Keratinocyte (primary cell): ENCODE measurements around the gene PLPP1. TPM values are rescaled to one million over a fixed set of nuclear protein-coding genes. Genes with fewer than 3 reads are reported as not detected.

Source experiments
- DNase-seq: peaks from one replicate; pipeline ENCODE4 v3.0.0-alpha.2; 2011; ENCODE audit warnings: low read depth, missing footprints, low spot score
- FAIRE-seq: peaks from 2 replicates; lab custom pipeline; 2011; peaks lifted over from hg19 to GRCh38; lab: Jason Lieb, UNC
- H2AFZ ChIP-seq: 2 replicates; pipeline ENCODE4 v1.6.0; 2012; ENCODE audit warnings: low read length, control low read depth, inconsistent platforms; ENCODE audit not compliant: control insufficient read depth
- H3K27ac ChIP-seq: 2 replicates; pipeline ENCODE4 v1.5.1; 2011; ENCODE audit warnings: low read length; ENCODE audit not compliant: control insufficient read depth, insufficient read depth
- H3K27me3 ChIP-seq: 3 replicates; pipeline ENCODE4 v1.6.0; 2011; ENCODE audit warnings: low read length; ENCODE audit not compliant: control insufficient read depth, insufficient read depth; ENCODE audit errors: extremely low read depth
- H3K36me3 ChIP-seq, 2 experiments: 2 replicates in 1 of 2; 3 replicates in 1 of 2; pipeline ENCODE4 v1.5.1; 2011; ENCODE audit warnings: low read length in 2 of 2, mild to moderate bottlenecking in 1 of 2; ENCODE audit not compliant: control insufficient read depth in 2 of 2, insufficient read depth in 2 of 2; ENCODE audit errors: extremely low read depth in 1 of 2
- H3K4me1 ChIP-seq: 3 replicates; pipeline ENCODE4 v1.5.1; 2011; ENCODE audit warnings: low read length; ENCODE audit not compliant: control insufficient read depth, insufficient read depth; ENCODE audit errors: extremely low read depth
- H3K4me2 ChIP-seq: 3 replicates; pipeline ENCODE4 v1.6.0; 2011; ENCODE audit warnings: low read depth, low read length; ENCODE audit not compliant: control insufficient read depth, insufficient read depth; ENCODE audit errors: extremely low read depth
- H3K4me3 ChIP-seq, 3 experiments: fragments of 200-600 bp in 1 of 3; sonication (generic) in 1 of 3; 2 replicates in 2 of 3; 3 replicates in 1 of 3; pipeline ENCODE4 v1.5.1; 2011 to 2016; ENCODE audit warnings: low read length in 3 of 3, mild to moderate bottlenecking in 3 of 3, control low read depth in 2 of 3, inconsistent platforms in 1 of 3, low read depth in 1 of 3, mixed read lengths in 1 of 3, mixed run types in 1 of 3, moderate library complexity in 1 of 3; ENCODE audit not compliant: control insufficient read depth in 2 of 3, insufficient read depth in 2 of 3; ENCODE audit errors: extremely low read depth in 1 of 3
- H3K79me2 ChIP-seq: 2 replicates; pipeline ENCODE4 v1.6.0; 2012; ENCODE audit warnings: low read length; ENCODE audit not compliant: control insufficient read depth, insufficient read depth
- H3K9ac ChIP-seq: 3 replicates; pipeline ENCODE4 v1.6.0; 2011; ENCODE audit warnings: low read length; ENCODE audit not compliant: control insufficient read depth, insufficient read depth; ENCODE audit errors: extremely low read depth
- H3K9me1 ChIP-seq: 3 replicates; pipeline ENCODE4 v1.6.0; 2011; ENCODE audit warnings: low read length; ENCODE audit not compliant: control insufficient read depth, insufficient read depth; ENCODE audit errors: extremely low read depth
- H3K9me3 ChIP-seq: 2 replicates; pipeline ENCODE4 v1.5.1; 2012; ENCODE audit warnings: low read depth, low read length; ENCODE audit not compliant: control insufficient read depth
- H4K20me1 ChIP-seq: 3 replicates; pipeline ENCODE4 v1.6.0; 2011; ENCODE audit warnings: low read length; ENCODE audit not compliant: control insufficient read depth, insufficient read depth; ENCODE audit errors: extremely low read depth
- EZH2 ChIP-seq: IDR thresholded peaks from one replicate; pipeline ENCODE4 v1.6.1; 2012; ENCODE audit warnings: inconsistent platforms, mild to moderate bottlenecking, low read length, moderate library complexity
- dilution Hi-C: fragments of 300-500 bp; cut with MboI; formaldehyde crosslinking; loops from one replicate; pipeline ENCODE4 v1.7.0; 2020; ENCODE audit warnings: low sequenced_read_pairs; ENCODE audit not compliant: extremely low pct_ligation_motif_present
- polyA plus RNA-seq, 5 experiments: library from polyadenylated mRNA; depleted of rRNA in 3 of 5; stranded (reverse) in 3 of 5; stranded (forward) in 1 of 5; unstranded in 1 of 5; fragments of >200 nt; gene quantifications; 1 replicate in 1 of 5; 2 replicates in 3 of 5; 3 replicates in 1 of 5; pipeline versions ENCODE4 v1.2.1 to v1.2.3, GENCODE V29; 2011 to 2012; ENCODE audit warnings: missing spikeins in 2 of 5, low read depth in 1 of 5, low replicate concordance in 1 of 5
- TF ChIP-seq, protein P1 (sequence below), 3 experiments: IDR thresholded peaks in 1 of 3; conservative IDR thresholded peaks in 1 of 3; optimal IDR thresholded peaks in 1 of 3; 2 replicates in 2 of 3; 3 replicates in 1 of 3; pipeline versions ENCODE3 to v1.5.1; 2011; ENCODE audit warnings: low read length in 3 of 3, mild to moderate bottlenecking in 3 of 3, moderate library complexity in 2 of 3, control low read depth in 1 of 3, inconsistent platforms in 1 of 3; ENCODE audit not compliant: insufficient read depth in 2 of 3; ENCODE audit errors: extremely low read depth in 1 of 3

PLPP1 gene
- polyA plus RNA-seq, 1 donor (not counting 4 experiments of a cell fraction or from before 2014, with no cell fraction given) = 13.2 TPM

DNA sequence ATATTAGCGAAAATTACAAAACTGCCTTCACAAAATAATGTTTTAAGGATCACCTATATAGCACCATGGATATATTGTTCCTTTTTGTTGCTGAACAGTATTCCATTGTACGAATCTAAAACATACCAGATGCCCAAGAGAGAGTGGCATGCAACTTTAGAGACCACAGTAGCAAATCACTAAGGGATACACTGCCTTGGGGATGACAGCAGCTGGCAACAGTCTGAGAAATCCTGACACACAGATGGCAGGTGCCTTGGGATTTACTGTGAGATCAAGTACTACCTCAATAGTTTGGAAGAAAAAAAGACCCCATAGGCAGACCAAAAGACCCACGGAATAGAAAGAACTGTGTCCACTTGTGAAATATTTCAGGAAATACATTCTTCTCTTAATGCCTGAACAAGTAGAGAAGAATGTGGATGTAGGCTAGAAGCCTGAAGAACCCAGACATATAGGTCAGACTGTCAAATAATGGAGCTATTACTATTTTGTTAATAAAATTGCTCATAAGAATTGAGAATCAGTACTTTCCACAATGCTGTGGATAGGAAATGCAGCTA is 53.4 kb downstream of the PLPP1 start:
- Histone ChIP-seq H3K36me3 (no peaks in the 10 kb centered on the region), H3K9ac (no peak overlapping the region), H3K27me3 (no peaks in the 10 kb centered on the region), H3K9me3 (no peaks in the 10 kb centered on the region), H3K9me1 (no peaks in the 10 kb centered on the region), H4K20me1 (no peaks in the 10 kb centered on the region), H2AFZ (no peak overlapping the region), H3K27ac (no peak overlapping the region), H3K4me1 (no peaks in the 10 kb centered on the region), H3K4me2 (no peak overlapping the region), H3K79me2 (no peaks in the 10 kb centered on the region), H3K4me3 (no peak overlapping the region)
- TF ChIP-seq, protein P1, sequence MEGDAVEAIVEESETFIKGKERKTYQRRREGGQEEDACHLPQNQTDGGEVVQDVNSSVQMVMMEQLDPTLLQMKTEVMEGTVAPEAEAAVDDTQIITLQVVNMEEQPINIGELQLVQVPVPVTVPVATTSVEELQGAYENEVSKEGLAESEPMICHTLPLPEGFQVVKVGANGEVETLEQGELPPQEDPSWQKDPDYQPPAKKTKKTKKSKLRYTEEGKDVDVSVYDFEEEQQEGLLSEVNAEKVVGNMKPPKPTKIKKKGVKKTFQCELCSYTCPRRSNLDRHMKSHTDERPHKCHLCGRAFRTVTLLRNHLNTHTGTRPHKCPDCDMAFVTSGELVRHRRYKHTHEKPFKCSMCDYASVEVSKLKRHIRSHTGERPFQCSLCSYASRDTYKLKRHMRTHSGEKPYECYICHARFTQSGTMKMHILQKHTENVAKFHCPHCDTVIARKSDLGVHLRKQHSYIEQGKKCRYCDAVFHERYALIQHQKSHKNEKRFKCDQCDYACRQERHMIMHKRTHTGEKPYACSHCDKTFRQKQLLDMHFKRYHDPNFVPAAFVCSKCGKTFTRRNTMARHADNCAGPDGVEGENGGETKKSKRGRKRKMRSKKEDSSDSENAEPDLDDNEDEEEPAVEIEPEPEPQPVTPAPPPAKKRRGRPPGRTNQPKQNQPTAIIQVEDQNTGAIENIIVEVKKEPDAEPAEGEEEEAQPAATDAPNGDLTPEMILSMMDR (optimal IDR thresholded peaks at IDR 0.05 in 1 of 3, IDR thresholded peaks at IDR 0.05 in 1 of 3, conservative IDR thresholded peaks at IDR 0.05 in 1 of 3; ENCODE audit: extremely low read depth in 1 of 3, insufficient read depth in 2 of 3, low read length in 3 of 3) = no peak
- no peak for TF ChIP-seq EZH2
- DNase-seq = no peak
- dilution Hi-C loops = no loop called here
- FAIRE-seq = no peak

DNA sequence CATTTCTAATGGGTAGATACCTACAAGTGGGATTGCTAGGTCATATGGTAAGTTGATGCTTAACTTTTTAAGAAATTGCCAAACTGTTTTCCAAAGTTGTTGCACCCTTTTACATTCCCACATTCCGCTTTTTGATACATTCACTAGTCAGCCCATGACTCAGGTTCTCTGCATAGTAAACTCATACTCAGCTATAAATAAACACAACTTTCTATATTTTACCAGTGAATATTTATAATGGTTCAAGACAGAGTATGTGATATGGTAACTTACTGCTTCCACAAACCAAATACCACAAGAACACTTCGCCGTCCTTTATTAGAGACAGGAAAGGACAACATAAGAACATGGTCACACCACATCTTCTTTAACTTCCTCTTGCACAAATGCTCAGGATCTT is 54.0 kb downstream of the PLPP1 start:
- DNase-seq (no peak), FAIRE-seq (no peak)
- no peak overlapping the region for H3K27ac ChIP-seq
- no peaks in the 10 kb centered on the region for H4K20me1 ChIP-seq
- no peaks in the 10 kb centered on the region for H3K9me1 ChIP-seq
- H3K36me3 ChIP-seq = no peaks in the 10 kb centered on the region
- TF ChIP-seq EZH2 = no peak
- TF ChIP-seq, protein P1 (optimal IDR thresholded peaks at IDR 0.05 in 1 of 3, IDR thresholded peaks at IDR 0.05 in 1 of 3, conservative IDR thresholded peaks at IDR 0.05 in 1 of 3; ENCODE audit: extremely low read depth in 1 of 3, insufficient read depth in 2 of 3, low read length in 3 of 3) = no peak
- no peak overlapping the region for H3K4me2 ChIP-seq
- dilution Hi-C loops = no loop called here
- no peaks in the 10 kb centered on the region for H3K4me1 ChIP-seq
- H3K9ac ChIP-seq = no peak overlapping the region
- H2AFZ ChIP-seq = no peak overlapping the region
- H3K27me3 ChIP-seq = no peaks in the 10 kb centered on the region
- no peaks in the 10 kb centered on the region for H3K9me3 ChIP-seq
- no peaks in the 10 kb centered on the region for H3K79me2 ChIP-seq
- H3K4me3 ChIP-seq = no peak overlapping the region
